K562 (cell line): ENCODE results near the gene UQCRH. TPM values are rescaled to one million over a fixed set of nuclear protein-coding genes. Genes with fewer than 3 reads are reported as not detected.

ENCODE experiments used
- BDP1 ChIP-seq: IDR thresholded peaks from 3 replicates; pipeline ENCODE4 v1.6.1; 2011; ENCODE audit not compliant: insufficient read length, insufficient read depth
- BMI1 ChIP-seq: fragments of 150-350 bp; IDR thresholded peaks from 2 replicates; pipeline ENCODE4 v1.6.1; 2014; ENCODE audit warnings: low read length
- CEBPG ChIP-seq, 3 experiments: fragments of 200-800 bp in 1 of 3; sonication (Bioruptor generic) in 1 of 3; sonication (generic) in 1 of 3; formaldehyde crosslinking in 1 of 3; IDR thresholded peaks in 2 of 3; conservative IDR thresholded peaks in 1 of 3; 2 replicates each; pipeline versions ENCODE4 v1.6.1 to v1.8.0; 2016 to 2022; ENCODE audit warnings: missing compliant biosample characterization in 2 of 3, missing genetic modification characterization in 2 of 3, mild to moderate bottlenecking in 1 of 3, missing genetic modification reagents in 1 of 3
- CSDE1 ChIP-seq, 2 experiments: fragments of 450-650 bp; IDR thresholded peaks; 2 replicates each; pipeline ENCODE4 v1.6.1; 2016; ENCODE audit warnings: mild to moderate bottlenecking in 1 of 2
- ELF2 ChIP-seq: fragments of 250-450 bp; sonication (Bioruptor Pico); IDR thresholded peaks from 2 replicates; pipeline ENCODE4 v1.5.0; 2021; ENCODE audit warnings: mild to moderate bottlenecking
- EWSR1 ChIP-seq: fragments of 450-650 bp; IDR thresholded peaks from 2 replicates; pipeline ENCODE4 v1.6.1; 2018; ENCODE audit warnings: borderline replicate concordance, mild to moderate bottlenecking, low read depth, moderate library complexity; ENCODE audit not compliant: partially characterized antibody
- MED1 ChIP-seq: sonication (generic); formaldehyde crosslinking; IDR thresholded peaks from 2 replicates; pipeline ENCODE4 v1.8.1; 2023; ENCODE audit warnings: missing genetic modification reagents, borderline replicate concordance
- NBN ChIP-seq: fragments of 450-650 bp; IDR thresholded peaks from 2 replicates; pipeline ENCODE4 v1.6.1; 2016; ENCODE audit warnings: low read depth, mild to moderate bottlenecking
- PATZ1 ChIP-seq: fragments of 250-450 bp; sonication (Bioruptor Pico); IDR thresholded peaks from 2 replicates; pipeline ENCODE4 v1.5.0; 2020; ENCODE audit warnings: mild to moderate bottlenecking, borderline replicate concordance
- SMAD4 ChIP-seq: fragments of 250-450 bp; sonication (Bioruptor Pico); conservative IDR thresholded peaks from 2 replicates; pipeline ENCODE4 v1.8.0; 2021; ENCODE audit warnings: inconsistent platforms, mild to moderate bottlenecking, moderate library complexity
- SMARCB1 ChIP-seq: IDR thresholded peaks from 2 replicates; pipeline ENCODE4 v1.6.1; 2011; ENCODE audit warnings: improper control_type of control experiment, low read depth; ENCODE audit not compliant: insufficient read length
- ZBED1 ChIP-seq: IDR thresholded peaks from 2 replicates; pipeline ENCODE4 v1.6.1; 2014
- ZBTB9 ChIP-seq: fragments of 450-650 bp; formaldehyde crosslinking; IDR thresholded peaks from 2 replicates; pipeline ENCODE4 v1.4.0; 2020; ENCODE audit warnings: mild to moderate bottlenecking, moderate library complexity
- ZNF280A ChIP-seq: fragments of 450-650 bp; IDR thresholded peaks from 2 replicates; pipeline ENCODE4 v1.6.1; 2018; ENCODE audit warnings: mild to moderate bottlenecking, low read depth; ENCODE audit not compliant: partially characterized antibody
- ZNF280B ChIP-seq: fragments of 250-450 bp; sonication (Bioruptor Pico); IDR thresholded peaks from 2 replicates; pipeline ENCODE4 v1.5.1; 2021; ENCODE audit warnings: mild to moderate bottlenecking
- ZNF668 ChIP-seq: fragments of 250-450 bp; sonication (Bioruptor Pico); IDR thresholded peaks from 2 replicates; pipeline ENCODE4 v1.8.0; 2022; ENCODE audit warnings: mild to moderate bottlenecking, inconsistent platforms
- ZNF76 ChIP-seq: fragments of 250-450 bp; sonication (Bioruptor Pico); IDR thresholded peaks from 2 replicates; pipeline ENCODE4 v1.4.0; 2020; ENCODE audit warnings: mild to moderate bottlenecking, moderate library complexity, borderline replicate concordance
- polyA plus RNA-seq, 8 experiments: library from polyadenylated mRNA; depleted of rRNA in 4 of 8; stranded (reverse) in 5 of 8; unstranded in 3 of 8; fragments of >200 nt; fragmentation: Nextera tagmentation in 2 of 8; fragmentation: Illumina TruSeq in 1 of 8; extraction: Ambion mirVana in 2 of 8; extraction: Trizol in 1 of 8; gene quantifications; 2 replicates each; pipeline versions ENCODE4 v1.2.1 to v1.2.3, GENCODE V29; 2011 to 2014; ENCODE audit warnings: inconsistent platforms in 1 of 8, missing spikeins in 1 of 8
- total RNA-seq, 7 experiments: library from RNA; depleted of rRNA in 6 of 7; stranded (reverse); fragments of >200 nt in 6 of 7; fragmentation: Illumina TruSeq in 2 of 7; extraction: Trizol in 2 of 7; gene quantifications; 2 replicates each; pipeline versions ENCODE4 v1.2.1 to v1.2.3, GENCODE V29; 2011 to 2021; ENCODE audit warnings: low replicate concordance in 1 of 7
- TF ChIP-seq, protein P1 (sequence below): fragments of 450-650 bp; IDR thresholded peaks from 2 replicates; pipeline ENCODE4 v1.6.1; 2016; ENCODE audit warnings: borderline replicate concordance

Gene UQCRH
- total and polyA plus RNA-seq, 9 of the 15 experiments (the other 6 are each of a cell fraction or from before 2014, with no cell fraction given) = 1,267 to 5,184 (median 2,410) TPM

DNA sequence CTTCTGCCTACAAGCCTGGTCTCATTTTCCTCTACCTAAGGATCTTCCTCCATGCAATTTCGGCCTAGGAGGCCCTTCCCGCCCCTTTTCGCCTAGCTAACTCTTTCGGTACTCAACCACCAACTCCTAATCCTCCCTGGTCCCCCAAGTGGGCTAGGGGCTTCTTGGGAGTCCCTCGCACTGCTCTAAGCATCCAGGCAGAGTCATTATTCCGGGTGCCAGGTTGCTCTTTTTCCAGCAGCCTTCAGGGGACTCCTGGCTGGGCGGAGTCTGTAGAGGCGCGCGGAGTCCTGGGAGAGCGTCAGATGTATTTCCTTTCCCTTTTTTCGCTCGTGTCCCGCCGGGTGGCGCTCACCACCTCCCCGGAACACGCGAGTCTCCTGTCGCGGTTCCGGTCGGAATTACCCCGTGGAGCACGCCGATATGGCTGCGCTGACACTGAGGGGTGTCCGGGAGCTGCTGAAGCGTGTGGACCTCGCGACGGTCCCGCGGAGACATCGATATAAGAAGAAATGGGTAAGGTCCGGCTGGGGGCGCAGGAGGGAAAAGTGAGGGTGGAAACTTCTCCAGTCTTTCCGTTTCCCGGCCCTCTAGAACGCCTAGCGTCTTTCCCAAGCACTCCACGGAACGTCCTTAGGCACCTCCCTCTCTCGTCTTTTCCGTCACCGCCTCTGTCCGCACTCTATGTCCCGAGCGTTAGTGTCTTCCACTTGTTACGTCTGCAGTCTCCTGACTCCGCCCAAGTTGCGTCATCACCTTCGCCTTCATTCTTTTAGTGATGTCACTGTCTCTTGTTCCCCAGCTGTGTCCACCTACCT lies 37.1 kb downstream of the UQCRH start, which contains the start of gene NSUN4 (continued):
- TF ChIP-seq ZBED1 (peak; percentile 91; the same call in 1 of the 2 replicates), MED1 (no peak), CSDE1 (IDR thresholded peaks at IDR 0.05) (peak in 1 of 2 experiments; percentile 88; a peak in 3 of 4 replicates), SMAD4 (peak; percentile 90), ZNF280B (CRISPR knock-in tag) (no peak), BMI1 (peak; percentile 23; the same call in 1 of the 2 replicates), SMARCB1 (no peak), ELF2 (peak; percentile 90), ZBTB9 (CRISPR knock-in tag) (peak; percentile 58; the same call in 1 of the 2 replicates), NBN (peak; percentile 96), CEBPG (CRISPR knock-in tag; IDR thresholded peaks at IDR 0.05) (peak; percentile 97), CEBPG (tag; conservative IDR thresholded peaks at IDR 0.05 in 1 of 2, IDR thresholded peaks at IDR 0.05 in 1 of 2) (peak; percentile 99), ZNF280A (no peak), ZNF76 (CRISPR knock-in tag) (peak; percentile 28; the same call in 1 of the 2 replicates), ZNF668 (CRISPR knock-in tag) (no peak), BDP1 (no peak), EWSR1 (no peak), PATZ1 (CRISPR knock-in tag) (no peak)
- TF ChIP-seq, protein P1, sequence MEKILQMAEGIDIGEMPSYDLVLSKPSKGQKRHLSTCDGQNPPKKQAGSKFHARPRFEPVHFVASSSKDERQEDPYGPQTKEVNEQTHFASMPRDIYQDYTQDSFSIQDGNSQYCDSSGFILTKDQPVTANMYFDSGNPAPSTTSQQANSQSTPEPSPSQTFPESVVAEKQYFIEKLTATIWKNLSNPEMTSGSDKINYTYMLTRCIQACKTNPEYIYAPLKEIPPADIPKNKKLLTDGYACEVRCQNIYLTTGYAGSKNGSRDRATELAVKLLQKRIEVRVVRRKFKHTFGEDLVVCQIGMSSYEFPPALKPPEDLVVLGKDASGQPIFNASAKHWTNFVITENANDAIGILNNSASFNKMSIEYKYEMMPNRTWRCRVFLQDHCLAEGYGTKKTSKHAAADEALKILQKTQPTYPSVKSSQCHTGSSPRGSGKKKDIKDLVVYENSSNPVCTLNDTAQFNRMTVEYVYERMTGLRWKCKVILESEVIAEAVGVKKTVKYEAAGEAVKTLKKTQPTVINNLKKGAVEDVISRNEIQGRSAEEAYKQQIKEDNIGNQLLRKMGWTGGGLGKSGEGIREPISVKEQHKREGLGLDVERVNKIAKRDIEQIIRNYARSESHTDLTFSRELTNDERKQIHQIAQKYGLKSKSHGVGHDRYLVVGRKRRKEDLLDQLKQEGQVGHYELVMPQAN = peak; percentile 92; the same call in 1 of the 2 replicates
